GM12878 (cell line): Measurements from ENCODE around the gene ZNF366. TPM values are rescaled to one million over a fixed set of nuclear protein-coding genes. Genes with fewer than 3 reads are reported as not detected.
A peak's percentile ranks its signal among the peaks of the same experiment; 100 is the strongest.

ENCODE experiments used
- ATAC-seq: fragments of 200-7000 bp; cut with Tn5 transposase; 3 replicates; pipeline ENCODE4 v1.9.1; 2020; ENCODE audit warnings: mild to moderate bottlenecking, moderate library complexity
- BruUV-seq: library from RNA; stranded (reverse); fragments of 400-500 nt; replicated peaks from 2 replicates; lab custom pipeline; 2021; lab: Mats Ljungman, UMichigan
- CTCF ChIA-PET: fragments of 300-600 bp; sonication (Branson Sonifier 250); formaldehyde crosslinking; extraction: SDS; loops from one replicate; lab custom pipeline; 2021; ENCODE audit warnings: inconsistent platforms; lab: Yijun Ruan, JAX
- POLR2A ChIA-PET: fragments of 350-600 bp; formaldehyde crosslinking; extraction: SDS; loops from one replicate; lab custom pipeline; 2021; ENCODE audit warnings: inconsistent platforms; lab: Charles Lee
- RAD21 ChIA-PET: fragments of 300-600 bp; sonication (Branson Sonifier 250); formaldehyde crosslinking; loops from one replicate; lab custom pipeline; 2023; ENCODE audit warnings: antibody characterized with exemption; ENCODE audit not compliant: unreplicated experiment; lab: Charles Lee
- SMC1A ChIA-PET: fragments of 300-600 bp; sonication (Branson Sonifier 250); formaldehyde crosslinking; loops from one replicate; lab custom pipeline; 2023; ENCODE audit not compliant: unreplicated experiment, uncharacterized antibody; lab: Charles Lee
- DNase-seq: peaks from one replicate; pipeline ENCODE4 v3.0.0-alpha.2; 2011; ENCODE audit warnings: low read depth, low spot score
- FAIRE-seq: peaks from 3 replicates; lab custom pipeline; 2011; peaks lifted over from hg19 to GRCh38; lab: Jason Lieb, UNC
- H2AFZ ChIP-seq: 2 replicates; pipeline ENCODE4 v1.6.0; 2011; ENCODE audit warnings: low read depth, low read length, control low read depth; ENCODE audit not compliant: control insufficient read depth
- H3K27ac ChIP-seq: 2 replicates; pipeline ENCODE4 v1.5.1; 2011; ENCODE audit warnings: control low read depth; ENCODE audit not compliant: control insufficient read depth, insufficient read depth
- H3K27me3 ChIP-seq, 2 experiments: replicated peaks in 1 of 2; 2 replicates each; pipeline versions ENCODE4 v1.6.0 to v1.6.1; 2011; ENCODE audit warnings: low read length in 1 of 2; ENCODE audit not compliant: control insufficient read depth in 2 of 2, insufficient read depth in 2 of 2
- H3K36me3 ChIP-seq, 2 experiments: 2 replicates each; pipeline ENCODE4 v1.5.1; 2011; ENCODE audit warnings: low read length in 1 of 2; ENCODE audit not compliant: control insufficient read depth in 2 of 2, insufficient read depth in 2 of 2
- H3K4me1 ChIP-seq: 2 replicates; pipeline ENCODE4 v1.6.1; 2011; ENCODE audit warnings: mild to moderate bottlenecking, low read length, moderate library complexity, mixed read lengths; ENCODE audit not compliant: control insufficient read depth, insufficient read depth
- H3K4me2 ChIP-seq: 2 replicates; pipeline ENCODE4 v1.6.0; 2011; ENCODE audit warnings: control low read depth; ENCODE audit not compliant: control insufficient read depth, insufficient read depth
- H3K4me3 ChIP-seq: fragments of 200-600 bp; sonication (generic); 2 replicates; pipeline ENCODE4 v1.5.1; 2016
- H3K79me2 ChIP-seq: 2 replicates; pipeline ENCODE4 v1.6.0; 2011; ENCODE audit warnings: low read length; ENCODE audit not compliant: control insufficient read depth, insufficient read depth
- H3K9ac ChIP-seq: 2 replicates; pipeline ENCODE4 v1.8.0; 2011; ENCODE audit warnings: low read length, control low read depth, mixed read lengths; ENCODE audit not compliant: control insufficient read depth, insufficient read depth
- H3K9me3 ChIP-seq: replicated peaks from 3 replicates; pipeline ENCODE4 v1.5.1; 2011; ENCODE audit warnings: mild to moderate bottlenecking, low read length; ENCODE audit not compliant: control insufficient read depth, insufficient read depth
- H4K20me1 ChIP-seq: 2 replicates; pipeline ENCODE4 v1.6.0; 2011; ENCODE audit not compliant: control insufficient read depth, insufficient read depth
- CEBPZ ChIP-seq: fragments of 150-350 bp; IDR thresholded peaks from 2 replicates; pipeline ENCODE4 v1.6.1; 2016; ENCODE audit warnings: low read depth, low read length
- IKZF1 ChIP-seq: fragments of 450-650 bp; conservative IDR thresholded peaks from 2 replicates; pipeline ENCODE4 v1.6.1; 2017; ENCODE audit warnings: antibody characterized with exemption, mild to moderate bottlenecking
- JUNB ChIP-seq: IDR thresholded peaks from 2 replicates; pipeline ENCODE4 v1.6.1; 2016; ENCODE audit warnings: antibody characterized with exemption, mild to moderate bottlenecking
- MXI1 ChIP-seq: fragments of 150-350 bp; IDR thresholded peaks from 2 replicates; pipeline ENCODE4 v1.6.1; 2011; ENCODE audit warnings: low read depth, mild to moderate bottlenecking, inconsistent platforms, low read length, improper control_type of control experiment
- MYB ChIP-seq: fragments of 150-350 bp; IDR thresholded peaks from 2 replicates; pipeline ENCODE4 v1.6.1; 2014; ENCODE audit warnings: mild to moderate bottlenecking, low read depth, low read length, borderline replicate concordance
- SPI1 ChIP-seq: IDR thresholded peaks from 2 replicates; pipeline ENCODE4 v1.6.1; 2011; ENCODE audit warnings: low read depth, mild to moderate bottlenecking, low read length, moderate library complexity, borderline replicate concordance; ENCODE audit not compliant: insufficient read depth
- SREBF2 ChIP-seq: IDR thresholded peaks from 2 replicates; pipeline ENCODE4 v1.6.1; 2012; ENCODE audit warnings: mild to moderate bottlenecking, low read length
- TBL1XR1 ChIP-seq: IDR thresholded peaks from 2 replicates; pipeline ENCODE4 v1.6.1; 2012; ENCODE audit warnings: low read depth, low read length, improper control_type of control experiment
- ZNF207 ChIP-seq: fragments of 450-650 bp; IDR thresholded peaks from 2 replicates; pipeline ENCODE4 v1.6.1; 2014; ENCODE audit warnings: antibody characterized with exemption, mild to moderate bottlenecking, borderline replicate concordance
- ZNF592 ChIP-seq: fragments of 450-650 bp; IDR thresholded peaks from 2 replicates; pipeline ENCODE4 v1.6.1; 2017; ENCODE audit warnings: mild to moderate bottlenecking, moderate library complexity
- WGBS: methylation state at CpG from one replicate; pipeline ENCODE4 v1.1.6; 2016; ENCODE audit warnings: low lambda C conversion rate; ENCODE audit not compliant: insufficient replicate concordance, insufficient coverage; ENCODE audit errors: missing lambda C conversion rate; 5-methylcytosine and 5-hydroxymethylcytosine counted together
- in situ Hi-C: fragments of 300-500 bp; cut with MboI; formaldehyde crosslinking; loops from 9 replicates; pipeline ENCODE4 v1.14.3; 2018; ENCODE audit warnings: mixed read lengths
- intact Hi-C: fragments of 100-400 bp; cut with micrococcal nuclease; formaldehyde crosslinking; loops from one replicate; pipeline ENCODE4 v1.14.2; 2022; ENCODE audit not compliant: unreplicated experiment
- polyA plus RNA-seq, 11 experiments: library from polyadenylated mRNA; depleted of rRNA in 4 of 11; unstranded in 6 of 11; stranded (reverse) in 5 of 11; fragments of >200 nt; fragmentation: Nextera tagmentation in 4 of 11; fragmentation: Illumina TruSeq in 1 of 11; extraction: Ambion mirVana in 4 of 11; extraction: Trizol in 1 of 11; gene quantifications; 1 replicate in 1 of 11; 2 replicates in 10 of 11; pipeline versions ENCODE4 v1.2.1 to v1.2.3, GENCODE V29; 2011 to 2016; ENCODE audit warnings: inconsistent platforms in 2 of 11, missing spikeins in 2 of 11, low read depth in 1 of 11
- total RNA-seq, 4 experiments: library from RNA; depleted of rRNA in 3 of 4; stranded (reverse); fragments of >200 nt in 3 of 4; fragmentation: Illumina TruSeq in 1 of 4; extraction: Trizol in 1 of 4; gene quantifications; 2 replicates each; pipeline versions ENCODE4 v1.2.1 to v1.2.3, GENCODE V29; 2013 to 2021
- TF ChIP-seq, protein P1 (sequence below): fragments of 450-650 bp; conservative IDR thresholded peaks from 2 replicates; pipeline ENCODE4 v1.6.1; 2017; ENCODE audit warnings: mild to moderate bottlenecking, moderate library complexity

The ZNF366 gene
- total and polyA plus RNA-seq, 10 of the 15 experiments (the other 5 are each of a cell fraction or from before 2014, with no cell fraction given), result 0.01 to 0.18 (median 0.04) TPM; not detected in 6

- peak overlapping the region; percentile 61 for H3K9ac ChIP-seq
- peaks cover 44% of the 10 kb centered on the region for H3K4me1 ChIP-seq
- FAIRE-seq (peak; percentile 85), DNase-seq (peak; percentile 92), ATAC-seq (peak; percentile 83)
- 4% methylated on average over 10 of the region's 10 CpGs for WGBS
- peak overlapping the region; percentile 43 for H3K4me3 ChIP-seq
- H2AFZ ChIP-seq, result peak overlapping the region; percentile 2; the same call in 1 of the 2 replicates
- ChIA-PET POLR2A (interaction anchor here (0.8 to 5.6 kb wide), 6 partner anchors 9 to 58 kb away, joined by 3 to 36 read pairs (median 7); no protein-coding TSS in a partner anchor), CTCF (interaction anchor here (0.7 to 5.3 kb wide), 11 partner anchors 9 to 221 kb away, joined by 3 to 24 read pairs (median 3); no protein-coding TSS in a partner anchor), RAD21 (interaction anchor here (0.6 to 6.9 kb wide), 26 partner anchors 8 to 352 kb away, joined by 3 to 38 read pairs (median 4); partner anchors contain the start of gene ZNF366), SMC1A (interaction anchor here (0.8 to 8.3 kb wide), 23 partner anchors 10 to 352 kb away, joined by 3 to 141 read pairs (median 4); partner anchors contain the start of gene ZNF366)
- H3K27ac ChIP-seq, result peak overlapping the region; percentile 98
- no peaks in the 10 kb centered on the region for H3K79me2 ChIP-seq
- H3K4me2 ChIP-seq, result peak overlapping the region; percentile 87
- no peaks in the 10 kb centered on the region for H3K36me3 ChIP-seq
- in situ Hi-C loops, result no loop called here
- TSS peak; percentile 62 for BruUV-seq
- no peaks in the 10 kb centered on the region for H3K27me3 ChIP-seq
- no peaks in the 10 kb centered on the region for H3K9me3 ChIP-seq
- intact Hi-C loops, result loop anchor here (1.0 to 5.0 kb wide), 7 partner anchors 8 to 118 kb away; partner anchors contain the start of gene ZNF366
- H4K20me1 ChIP-seq, result no peaks in the 10 kb centered on the region
- TF ChIP-seq SREBF2, result no peak
- TF ChIP-seq MXI1, result peak; percentile 71
- TF ChIP-seq MYB, result no peak; the same call in 1 of the 2 replicates
- TF ChIP-seq CEBPZ, result no peak
- peak; percentile 98 for TF ChIP-seq SPI1
- TF ChIP-seq TBL1XR1, result peak; percentile 73; the same call in 1 of the 2 replicates
- TF ChIP-seq, protein P1, sequence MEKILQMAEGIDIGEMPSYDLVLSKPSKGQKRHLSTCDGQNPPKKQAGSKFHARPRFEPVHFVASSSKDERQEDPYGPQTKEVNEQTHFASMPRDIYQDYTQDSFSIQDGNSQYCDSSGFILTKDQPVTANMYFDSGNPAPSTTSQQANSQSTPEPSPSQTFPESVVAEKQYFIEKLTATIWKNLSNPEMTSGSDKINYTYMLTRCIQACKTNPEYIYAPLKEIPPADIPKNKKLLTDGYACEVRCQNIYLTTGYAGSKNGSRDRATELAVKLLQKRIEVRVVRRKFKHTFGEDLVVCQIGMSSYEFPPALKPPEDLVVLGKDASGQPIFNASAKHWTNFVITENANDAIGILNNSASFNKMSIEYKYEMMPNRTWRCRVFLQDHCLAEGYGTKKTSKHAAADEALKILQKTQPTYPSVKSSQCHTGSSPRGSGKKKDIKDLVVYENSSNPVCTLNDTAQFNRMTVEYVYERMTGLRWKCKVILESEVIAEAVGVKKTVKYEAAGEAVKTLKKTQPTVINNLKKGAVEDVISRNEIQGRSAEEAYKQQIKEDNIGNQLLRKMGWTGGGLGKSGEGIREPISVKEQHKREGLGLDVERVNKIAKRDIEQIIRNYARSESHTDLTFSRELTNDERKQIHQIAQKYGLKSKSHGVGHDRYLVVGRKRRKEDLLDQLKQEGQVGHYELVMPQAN, result no peak
- peak; percentile 87 for TF ChIP-seq JUNB
- TF ChIP-seq IKZF1, result peak; percentile 98
- TF ChIP-seq ZNF592, result no peak
- TF ChIP-seq ZNF207, result no peak
Measured at GRCh38 chr5:72465601-72466563, 41.3 kb downstream of the ZNF366 start.
